HEK293 (cell line): Measurements from ENCODE around the gene C13orf42.

Experiments used
- CTCF ChIA-PET: fragments of 350-600 bp; formaldehyde crosslinking; extraction: SDS; loops from one replicate; lab custom pipeline; 2021; ENCODE audit warnings: antibody characterized with exemption; lab: Yijun Ruan, JAX
- POLR2A ChIA-PET: fragments of 300-600 bp; formaldehyde crosslinking; extraction: SDS; loops from one replicate; lab custom pipeline; 2020; ENCODE audit warnings: antibody characterized with exemption, inconsistent platforms; lab: Yijun Ruan, JAX
- H3K27ac ChIP-seq: fragments of 200-500 bp; sonication (Bioruptor generic); 2 replicates; pipeline ENCODE4 v1.5.1; 2014; ENCODE audit warnings: low read depth, low read length, control low read depth, inconsistent platforms; ENCODE audit errors: extremely low read depth
- H3K36me3 ChIP-seq, 2 experiments: fragments of 200-500 bp in 1 of 2; sonication (Bioruptor generic) in 1 of 2; 1 replicate in 1 of 2; 2 replicates in 1 of 2; pipeline ENCODE4 v1.5.1; 2014 to 2017; ENCODE audit warnings: inconsistent platforms in 2 of 2, low read length in 2 of 2; ENCODE audit not compliant: control insufficient read depth in 2 of 2, insufficient read depth in 1 of 2
- H3K4me1 ChIP-seq: fragments of 200-500 bp; sonication (Bioruptor generic); 2 replicates; pipeline ENCODE4 v1.5.1; 2014; ENCODE audit warnings: mild to moderate bottlenecking, low read length, inconsistent platforms; ENCODE audit not compliant: control insufficient read depth, insufficient read depth
- H3K4me3 ChIP-seq: 2 replicates; pipeline ENCODE4 v1.5.1; 2011; ENCODE audit warnings: low read depth, mild to moderate bottlenecking, control low read depth, low read length, moderate library complexity
- H3K9me3 ChIP-seq: fragments of 200-500 bp; sonication (Bioruptor generic); 2 replicates; pipeline ENCODE4 v1.5.1; 2014; ENCODE audit warnings: low read depth, low read length, inconsistent platforms; ENCODE audit not compliant: control insufficient read depth, insufficient read depth
- HOXA7 ChIP-seq: sonication (generic); formaldehyde crosslinking; IDR thresholded peaks from 2 replicates; pipeline ENCODE4 v1.8.1; 2022; ENCODE audit warnings: missing genetic modification reagents, borderline replicate concordance
- SCRT2 ChIP-seq: fragments of 450-650 bp; formaldehyde crosslinking; IDR thresholded peaks from 2 replicates; pipeline ENCODE4 v1.5.1; 2016; ENCODE audit warnings: missing biosample characterization, missing genetic modification characterization
- ZBTB11 ChIP-seq: fragments of 450-650 bp; formaldehyde crosslinking; conservative IDR thresholded peaks from 2 replicates; pipeline ENCODE4 v1.5.1; 2016; ENCODE audit warnings: low read depth, missing biosample characterization, missing genetic modification characterization
- ZFP3 ChIP-seq: fragments of 450-650 bp; formaldehyde crosslinking; IDR thresholded peaks from 2 replicates; pipeline ENCODE4 v1.5.1; 2016; ENCODE audit warnings: low read depth, missing biosample characterization, missing genetic modification characterization
- ZNF202 ChIP-seq: fragments of 450-650 bp; formaldehyde crosslinking; IDR thresholded peaks from 2 replicates; pipeline ENCODE4 v1.5.1; 2016; ENCODE audit warnings: missing biosample characterization, missing genetic modification characterization, borderline replicate concordance
- ZNF24 ChIP-seq: fragments of 450-650 bp; formaldehyde crosslinking; IDR thresholded peaks from 2 replicates; pipeline ENCODE4 v1.5.1; 2016; ENCODE audit warnings: missing biosample characterization, missing genetic modification characterization
- ZNF280D ChIP-seq: fragments of 450-650 bp; formaldehyde crosslinking; IDR thresholded peaks from 2 replicates; pipeline ENCODE4 v1.5.1; 2016; ENCODE audit warnings: missing biosample characterization, missing genetic modification characterization
- ZNF404 ChIP-seq: fragments of 450-650 bp; formaldehyde crosslinking; IDR thresholded peaks from 2 replicates; pipeline ENCODE4 v1.5.1; 2017; ENCODE audit warnings: missing biosample characterization, missing genetic modification characterization
- ZNF433 ChIP-seq: fragments of 450-650 bp; formaldehyde crosslinking; IDR thresholded peaks from 2 replicates; pipeline ENCODE4 v1.5.1; 2016; ENCODE audit warnings: missing biosample characterization, missing genetic modification characterization, low read depth
- ZNF48 ChIP-seq: fragments of 450-650 bp; formaldehyde crosslinking; IDR thresholded peaks from 2 replicates; pipeline ENCODE4 v1.5.1; 2016; ENCODE audit warnings: missing biosample characterization, missing genetic modification characterization
- ZNF585B ChIP-seq: fragments of 450-650 bp; formaldehyde crosslinking; IDR thresholded peaks from 2 replicates; pipeline ENCODE4 v1.5.1; 2016; ENCODE audit warnings: missing biosample characterization, missing genetic modification characterization
- ZNF596 ChIP-seq: fragments of 450-650 bp; IDR thresholded peaks from 2 replicates; pipeline ENCODE4 v1.5.0; 2018; ENCODE audit warnings: missing biosample characterization, mild to moderate bottlenecking, missing genetic modification characterization, moderate library complexity
- ZNF626 ChIP-seq: fragments of 450-650 bp; sonication (Bioruptor Pico); formaldehyde crosslinking; IDR thresholded peaks from 2 replicates; pipeline ENCODE4 v1.5.1; 2018; ENCODE audit warnings: missing biosample characterization, missing genetic modification characterization, inconsistent platforms
- ZNF707 ChIP-seq: fragments of 450-650 bp; formaldehyde crosslinking; IDR thresholded peaks from 2 replicates; pipeline ENCODE4 v1.5.1; 2016; ENCODE audit warnings: missing biosample characterization, missing genetic modification characterization
- ZSCAN16 ChIP-seq: fragments of 450-650 bp; formaldehyde crosslinking; IDR thresholded peaks from 2 replicates; pipeline ENCODE4 v1.5.1; 2016; ENCODE audit warnings: missing biosample characterization, missing genetic modification characterization

Gene C13orf42

GRCh38 chr13:51041710-51042109, 69.4 kb downstream of the C13orf42 start (continued):
- TF ChIP-seq ZBTB11 (tag by site-specific recombination) = no peak

- H3K9me3 ChIP-seq = no peaks in the 10 kb centered on the region
- H3K36me3 ChIP-seq = no peaks in the 10 kb centered on the region
- H3K4me1 ChIP-seq = no peaks in the 10 kb centered on the region
- no peak overlapping the region for H3K27ac ChIP-seq
- TF ChIP-seq ZNF596 (tag by site-specific recombination) = no peak
- TF ChIP-seq ZNF707 (tag by site-specific recombination) = no peak
- TF ChIP-seq HOXA7 = no peak
- POLR2A ChIA-PET = no interaction called here
- CTCF ChIA-PET = no interaction called here
- no peak overlapping the region for H3K4me3 ChIP-seq
These were observed 69.9 kb downstream of the C13orf42 start for GRCh38 chr13:51041126-51041525.

- Histone ChIP-seq H3K36me3 (no peaks in the 10 kb centered on the region), H3K27ac (no peak overlapping the region), H3K9me3 (no peaks in the 10 kb centered on the region), H3K4me3 (no peak overlapping the region), H3K4me1 (no peaks in the 10 kb centered on the region)
- TF ChIP-seq ZSCAN16 (tag by site-specific recombination) = no peak
- no peak for TF ChIP-seq SCRT2 (tag by site-specific recombination)
- ChIA-PET POLR2A (no interaction called here), CTCF (no interaction called here)
These were observed 70.6 kb downstream of the C13orf42 start for GRCh38 chr13:51040431-51040830.

- ChIA-PET CTCF (no interaction called here), POLR2A (no interaction called here)
- H3K9me3 ChIP-seq = no peaks in the 10 kb centered on the region
- TF ChIP-seq ZNF433 (tag by site-specific recombination) = no peak
- no peak for TF ChIP-seq ZNF626 (tag by site-specific recombination)
- TF ChIP-seq ZNF585B (tag by site-specific recombination) = no peak
- no peak for TF ChIP-seq ZBTB11 (tag by site-specific recombination)
- TF ChIP-seq ZNF24 = no peak
- no peak for TF ChIP-seq ZNF202 (tag by site-specific recombination)
- no peak for TF ChIP-seq ZFP3 (tag by site-specific recombination)
- no peak for TF ChIP-seq ZNF280D (tag by site-specific recombination)
- no peak for TF ChIP-seq ZNF404 (tag by site-specific recombination)
- TF ChIP-seq ZNF48 (tag by site-specific recombination) = no peak
- no peak overlapping the region for H3K27ac ChIP-seq
- no peak overlapping the region for H3K4me3 ChIP-seq
- H3K4me1 ChIP-seq = no peaks in the 10 kb centered on the region; the same call in 1 of the 2 replicates
- H3K36me3 ChIP-seq = no peaks in the 10 kb centered on the region
These were observed 74.7 kb downstream of the C13orf42 start for GRCh38 chr13:51036418-51036817.
